WTC11 (cell line): Measurements from ENCODE around the gene PMS1. TPM values are rescaled to one million over a fixed set of nuclear protein-coding genes. Genes with fewer than 3 reads are reported as not detected.
A peak's percentile ranks its signal among the peaks of the same experiment; 100 is the strongest.

Experiments used
- ATAC-seq: fragments of 200-7000 bp; cut with Tn5 transposase; 2 replicates; pipeline ENCODE4 v1.10.0; 2021; ENCODE audit warnings: mild to moderate bottlenecking, moderate library complexity
- CTCF ChIA-PET: fragments of 300-600 bp; sonication (Branson Sonifier 250); formaldehyde crosslinking; loops from one replicate; lab custom pipeline; 2021; ENCODE audit warnings: antibody characterized with exemption; lab: Charles Lee
- POLR2A ChIA-PET: fragments of 350-600 bp; sonication (Branson Sonifier 250); formaldehyde crosslinking; loops from one replicate; lab custom pipeline; 2021; ENCODE audit warnings: antibody characterized with exemption; lab: Charles Lee
- DNase-seq: peaks from one replicate; pipeline ENCODE4 v3.0.0; 2021; ENCODE audit warnings: low spot score
- H3K27ac Mint-ChIP-seq: 2 replicates; pipeline ENCODE4 v1.8.0; 2021; ENCODE audit warnings: mixed read lengths
- H3K27me3 Mint-ChIP-seq: 2 replicates; pipeline ENCODE4 v1.8.0; 2021; ENCODE audit warnings: low read depth, mild to moderate bottlenecking, moderate library complexity, mixed read lengths
- H3K36me3 Mint-ChIP-seq: 2 replicates; pipeline ENCODE4 v1.8.0; 2021; ENCODE audit warnings: mixed read lengths
- H3K4me1 Mint-ChIP-seq: 2 replicates; pipeline ENCODE4 v1.8.0; 2022; ENCODE audit warnings: mixed read lengths
- H3K4me3 Mint-ChIP-seq: 2 replicates; pipeline ENCODE4 v1.8.0; 2021; ENCODE audit warnings: mild to moderate bottlenecking, moderate library complexity, mixed read lengths
- H3K9me3 Mint-ChIP-seq: 2 replicates; pipeline ENCODE4 v1.8.0; 2021; ENCODE audit warnings: mixed read lengths
- CBFB ChIP-seq: sonication (generic); formaldehyde crosslinking; IDR thresholded peaks from 2 replicates; pipeline ENCODE4 v1.8.1; 2022; ENCODE audit warnings: mild to moderate bottlenecking, low read depth, missing genetic modification reagents
- ELF4 ChIP-seq: sonication (generic); formaldehyde crosslinking; IDR thresholded peaks from 2 replicates; pipeline ENCODE4 v1.8.1; 2022; ENCODE audit warnings: low read depth, mild to moderate bottlenecking, moderate library complexity, missing genetic modification reagents
- ERG ChIP-seq: fragments of 250-450 bp; sonication (Bioruptor Pico); IDR thresholded peaks from 2 replicates; pipeline ENCODE4 v1.8.0; 2021; ENCODE audit warnings: mild to moderate bottlenecking
- FOXK1 ChIP-seq: sonication (generic); formaldehyde crosslinking; IDR thresholded peaks from 2 replicates; pipeline ENCODE4 v1.8.0; 2022; ENCODE audit warnings: mild to moderate bottlenecking, moderate library complexity, missing genetic modification reagents
- GABPB1 ChIP-seq: sonication (generic); formaldehyde crosslinking; IDR thresholded peaks from 2 replicates; pipeline ENCODE4 v1.8.1; 2023; ENCODE audit warnings: mild to moderate bottlenecking, missing genetic modification reagents
- GRHL2 ChIP-seq: fragments of 250-450 bp; sonication (Bioruptor Pico); IDR thresholded peaks from 2 replicates; pipeline ENCODE4 v1.8.0; 2022; ENCODE audit warnings: mild to moderate bottlenecking, moderate library complexity; ENCODE audit not compliant: insufficient replicate concordance, severe bottlenecking
- GTF2I ChIP-seq: fragments of 250-450 bp; sonication (Bioruptor Pico); conservative IDR thresholded peaks from 2 replicates; pipeline ENCODE4 v1.4.0; 2021; ENCODE audit warnings: mild to moderate bottlenecking
- JUN ChIP-seq: sonication (generic); formaldehyde crosslinking; IDR thresholded peaks from 2 replicates; pipeline ENCODE4 v1.8.0; 2023; ENCODE audit warnings: mild to moderate bottlenecking, missing genetic modification reagents
- KAT7 ChIP-seq: sonication (generic); formaldehyde crosslinking; IDR thresholded peaks from 2 replicates; pipeline ENCODE4 v1.8.1; 2023; ENCODE audit warnings: missing genetic modification reagents, mild to moderate bottlenecking, borderline replicate concordance
- MAX ChIP-seq: sonication (generic); formaldehyde crosslinking; IDR thresholded peaks from 2 replicates; pipeline ENCODE4 v1.8.0; 2022; ENCODE audit warnings: mild to moderate bottlenecking, missing genetic modification reagents
- NFYB ChIP-seq: sonication (generic); formaldehyde crosslinking; conservative IDR thresholded peaks from 2 replicates; pipeline ENCODE4 v1.8.0; 2022; ENCODE audit warnings: low read depth, missing genetic modification reagents
- NR3C1 ChIP-seq: sonication (generic); formaldehyde crosslinking; conservative IDR thresholded peaks from 2 replicates; pipeline ENCODE4 v1.8.1; 2023; ENCODE audit warnings: low read depth, mild to moderate bottlenecking, missing genetic modification reagents
- RELA ChIP-seq: sonication (generic); formaldehyde crosslinking; IDR thresholded peaks from 2 replicates; pipeline ENCODE4 v1.8.1; 2022; ENCODE audit warnings: missing genetic modification reagents, mild to moderate bottlenecking, borderline replicate concordance
- RORB ChIP-seq: fragments of 250-450 bp; sonication (Bioruptor Pico); IDR thresholded peaks from 2 replicates; pipeline ENCODE4 v1.9.0; 2021; ENCODE audit warnings: mild to moderate bottlenecking
- SP1 ChIP-seq: sonication (generic); formaldehyde crosslinking; conservative IDR thresholded peaks from 2 replicates; pipeline ENCODE4 v1.8.1; 2022; ENCODE audit warnings: missing genetic modification reagents
- TEAD1 ChIP-seq: sonication (generic); formaldehyde crosslinking; IDR thresholded peaks from 2 replicates; pipeline ENCODE4 v1.8.0; 2022; ENCODE audit warnings: mild to moderate bottlenecking, missing genetic modification reagents
- ZNF263 ChIP-seq: sonication (generic); formaldehyde crosslinking; IDR thresholded peaks from 2 replicates; pipeline ENCODE4 v1.8.1; 2022; ENCODE audit warnings: low read depth, mild to moderate bottlenecking, moderate library complexity, missing genetic modification reagents
- ZNF317 ChIP-seq: sonication (generic); formaldehyde crosslinking; IDR thresholded peaks from 2 replicates; pipeline ENCODE4 v1.8.1; 2023; ENCODE audit warnings: low read depth, mild to moderate bottlenecking, moderate library complexity, missing genetic modification reagents, borderline replicate concordance
- total RNA-seq: library from RNA; stranded (reverse); gene quantifications from 3 replicates; pipeline ENCODE4 v1.2.3, GENCODE V29; 2021
- TF ChIP-seq, protein P1 (sequence below): sonication (generic); formaldehyde crosslinking; IDR thresholded peaks from 2 replicates; pipeline ENCODE4 v1.8.1; 2022; ENCODE audit warnings: missing genetic modification reagents, borderline replicate concordance

Gene PMS1
- total RNA-seq, 1 experiment from 2014 or later = 49.8 TPM

GRCh38 chr2:189858291-189858690 lies 74.0 kb downstream of the PMS1 start:
- POLR2A ChIA-PET = interaction anchor here (0.5 kb wide), 1 partner anchor 32 kb away, joined by 6 read pairs; no protein-coding TSS in a partner anchor
- no peaks in the 10 kb centered on the region for H3K27me3 Mint-ChIP-seq
- DNase-seq (no peak), ATAC-seq (no peak)
- H3K27ac Mint-ChIP-seq = no peak overlapping the region
- no peak overlapping the region for H3K4me3 Mint-ChIP-seq
- peaks cover 3% of the 10 kb centered on the region for H3K4me1 Mint-ChIP-seq
- peaks cover 14% of the 10 kb centered on the region for H3K36me3 Mint-ChIP-seq
- H3K9me3 Mint-ChIP-seq = no peaks in the 10 kb centered on the region
- CTCF ChIA-PET = interaction anchor here (1.3 kb wide), 1 partner anchor 198 kb away, joined by 5 read pairs; no protein-coding TSS in a partner anchor
- no peak for TF ChIP-seq NR3C1
- no peak for TF ChIP-seq GABPB1 (CRISPR knock-in tag)
- TF ChIP-seq CBFB (CRISPR knock-in tag) = no peak
- no peak for TF ChIP-seq RELA (CRISPR knock-in tag)
- TF ChIP-seq, protein P1, sequence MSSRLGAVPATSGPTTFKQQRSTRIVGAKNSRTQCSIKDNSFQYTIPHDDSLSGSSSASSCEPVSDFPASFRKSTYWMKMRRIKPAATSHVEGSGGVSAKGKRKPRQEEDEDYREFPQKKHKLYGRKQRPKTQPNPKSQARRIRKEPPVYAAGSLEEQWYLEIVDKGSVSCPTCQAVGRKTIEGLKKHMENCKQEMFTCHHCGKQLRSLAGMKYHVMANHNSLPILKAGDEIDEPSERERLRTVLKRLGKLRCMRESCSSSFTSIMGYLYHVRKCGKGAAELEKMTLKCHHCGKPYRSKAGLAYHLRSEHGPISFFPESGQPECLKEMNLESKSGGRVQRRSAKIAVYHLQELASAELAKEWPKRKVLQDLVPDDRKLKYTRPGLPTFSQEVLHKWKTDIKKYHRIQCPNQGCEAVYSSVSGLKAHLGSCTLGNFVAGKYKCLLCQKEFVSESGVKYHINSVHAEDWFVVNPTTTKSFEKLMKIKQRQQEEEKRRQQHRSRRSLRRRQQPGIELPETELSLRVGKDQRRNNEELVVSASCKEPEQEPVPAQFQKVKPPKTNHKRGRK = no peak

- ChIA-PET POLR2A (no interaction called here), CTCF (no interaction called here)
- DNase-seq (no peak), ATAC-seq (no peak)
- Mint-ChIP-seq H3K4me1 (peaks cover 3% of the 10 kb centered on the region), H3K9me3 (no peaks in the 10 kb centered on the region), H3K27me3 (no peaks in the 10 kb centered on the region), H3K27ac (no peak overlapping the region), H3K36me3 (peaks cover 9% of the 10 kb centered on the region; the same call in 1 of the 2 replicates)
- TF ChIP-seq TEAD1 (CRISPR knock-in tag) (no peak), SP1 (CRISPR knock-in tag) (no peak), ELF4 (CRISPR knock-in tag) (no peak), FOXK1 (CRISPR knock-in tag) (no peak), GTF2I (CRISPR knock-in tag) (no peak)
- TF ChIP-seq, all 79 proteins: peak for 0
- H3K4me3 Mint-ChIP-seq = no peak overlapping the region
Observed at GRCh38 chr2:189860161-189860560, 75.9 kb downstream of the PMS1 start.

- TF ChIP-seq ZNF263 (CRISPR knock-in tag) (no peak), RORB (no peak), KAT7 (no peak), ZNF317 (no peak), GRHL2 (no peak), NFYB (CRISPR knock-in tag) (no peak), ERG (no peak), MAX (CRISPR knock-in tag) (no peak)
- H3K27me3 Mint-ChIP-seq = no peaks in the 10 kb centered on the region
- no peak overlapping the region for H3K4me3 Mint-ChIP-seq
- DNase-seq = no peak
- no peaks in the 10 kb centered on the region for H3K9me3 Mint-ChIP-seq
- ChIA-PET CTCF (interaction anchor here (0.8 kb wide), 1 partner anchor 100 kb away, joined by 3 read pairs; the partner anchor contains the start of gene OSGEPL1), POLR2A (interaction anchor here (1.3 kb wide), 1 partner anchor 34 kb away, joined by 4 read pairs; no protein-coding TSS in a partner anchor)
- no peaks in the 10 kb centered on the region for H3K4me1 Mint-ChIP-seq
- no peak for ATAC-seq
- H3K36me3 Mint-ChIP-seq = peaks cover 5% of the 10 kb centered on the region
- H3K27ac Mint-ChIP-seq = peak overlapping the region; percentile 67; the same call in 1 of the 2 replicates
Observed at GRCh38 chr2:189862751-189863150, 78.5 kb downstream of the PMS1 start.

DNA sequence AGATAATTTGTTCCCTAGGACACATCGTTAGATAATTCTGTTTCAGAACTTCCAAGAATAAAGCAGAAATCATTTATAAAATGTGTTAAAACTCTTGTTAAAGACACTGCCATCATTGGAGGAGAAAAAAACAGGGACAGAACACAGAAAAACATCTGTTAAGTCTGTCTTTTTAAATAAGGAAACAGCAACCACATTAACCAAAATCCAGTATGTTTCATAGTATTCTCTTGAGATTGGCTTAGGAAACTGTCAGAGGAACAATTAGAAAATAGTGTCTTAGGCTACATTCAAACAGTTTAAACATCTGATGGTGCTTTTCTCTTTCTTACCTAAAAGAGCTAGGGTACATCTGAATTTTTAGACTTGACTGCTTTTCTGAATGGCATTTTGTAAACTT lies 81.6 kb downstream of the PMS1 start:
- H3K4me1 Mint-ChIP-seq = no peaks in the 10 kb centered on the region
- no peak overlapping the region for H3K4me3 Mint-ChIP-seq
- no peak overlapping the region for H3K27ac Mint-ChIP-seq
- H3K27me3 Mint-ChIP-seq = no peaks in the 10 kb centered on the region
- ATAC-seq (no peak), DNase-seq (no peak)
- peaks cover 10% of the 10 kb centered on the region for H3K36me3 Mint-ChIP-seq
- no peaks in the 10 kb centered on the region for H3K9me3 Mint-ChIP-seq
- no peak for TF ChIP-seq JUN (CRISPR knock-in tag)
- CTCF ChIA-PET = no interaction called here
- POLR2A ChIA-PET = no interaction called here
